PC-3 (cell line): Measurements from ENCODE around the gene PLA2G2D.

Experiments used
- CTCF ChIP-seq: fragments of 300-600 bp; sonication (generic); conservative IDR thresholded peaks from 2 replicates; pipeline ENCODE4 v1.5.1; 2017; ENCODE audit warnings: antibody characterized with exemption, low read depth, mild to moderate bottlenecking, low read length
- EZH2 ChIP-seq: fragments of 300-600 bp; sonication (generic); IDR thresholded peaks from one replicate; pipeline ENCODE4 v1.6.1; 2017; ENCODE audit warnings: antibody characterized with exemption, mild to moderate bottlenecking, low read length; ENCODE audit not compliant: unreplicated experiment

- TF ChIP-seq CTCF (no peak), EZH2 (no peak)
Observed at GRCh38 chr1:20141001-20141400, 21.7 kb upstream of the PLA2G2D start.
